GM12891 (cell line): Measurements from ENCODE around the gene PLVAP.

ENCODE experiments used
- DNase-seq: peaks from one replicate; pipeline ENCODE4 v3.0.0; 2011; ENCODE audit warnings: low spot score; ENCODE audit not compliant: insufficient read length
- FAIRE-seq: peaks from 2 replicates; lab custom pipeline; 2011; peaks lifted over from hg19 to GRCh38; lab: Jason Lieb, UNC
- PAX5 ChIP-seq: IDR thresholded peaks from 2 replicates; pipeline ENCODE4 v1.6.1; 2011; ENCODE audit warnings: low read length, moderate library complexity, mild to moderate bottlenecking; ENCODE audit not compliant: insufficient read depth, severe bottlenecking
- POLR2A ChIP-seq: IDR thresholded peaks from 2 replicates; pipeline ENCODE4 v1.6.1; 2011; ENCODE audit warnings: low read depth, low read length, control low read depth
- POLR2AphosphoS5 ChIP-seq: IDR thresholded peaks from 2 replicates; pipeline ENCODE4 v1.6.1; 2011; ENCODE audit warnings: low read depth, low read length, control low read depth
- POU2F2 ChIP-seq: IDR thresholded peaks from 2 replicates; pipeline ENCODE4 v1.6.1; 2011; ENCODE audit warnings: low read depth, mild to moderate bottlenecking, control low read depth, low read length, moderate library complexity
- SPI1 ChIP-seq: IDR thresholded peaks from 2 replicates; pipeline ENCODE4 v1.6.1; 2011; ENCODE audit warnings: low read depth, low read length, control low read depth
- TAF1 ChIP-seq: IDR thresholded peaks from 2 replicates; pipeline ENCODE4 v1.6.1; 2011; ENCODE audit warnings: low read depth, low read length, control low read depth

Gene PLVAP

GRCh38 chr19:17323300-17323963, 53.7 kb downstream of the PLVAP start:
- no peak for FAIRE-seq
- TF ChIP-seq POU2F2 (no peak), TAF1 (no peak), PAX5 (no peak), SPI1 (no peak), POLR2A (no peak), POLR2AphosphoS5 (no peak)
- DNase-seq, result no peak

- no peak for DNase-seq
- no peak for FAIRE-seq
- TF ChIP-seq POU2F2 (no peak), TAF1 (no peak), POLR2AphosphoS5 (no peak), PAX5 (no peak), SPI1 (no peak), POLR2A (no peak)
Measured at GRCh38 chr19:17322854-17323253, 54.3 kb downstream of the PLVAP start.

GRCh38 chr19:17321655-17322489, 55.3 kb downstream of the PLVAP start:
- FAIRE-seq, result no peak
- TF ChIP-seq POU2F2, result no peak
- peak; percentile 47 for TF ChIP-seq POLR2A
- DNase-seq, result no peak

- TF ChIP-seq TAF1 (no peak), POU2F2 (no peak), POLR2AphosphoS5 (no peak), POLR2A (no peak), SPI1 (no peak), PAX5 (no peak)
- no peak for FAIRE-seq
- no peak for DNase-seq
Measured at GRCh38 chr19:17320435-17320834, 56.7 kb downstream of the PLVAP start.

- FAIRE-seq (no peak), DNase-seq (no peak)
- no peak for TF ChIP-seq SPI1
Measured at GRCh38 chr19:17319473-17320238, 57.5 kb downstream of the PLVAP start.

GRCh38 chr19:17318966-17319365, 58.2 kb downstream of the PLVAP start:
- FAIRE-seq, result no peak
- TF ChIP-seq POU2F2, result no peak
- no peak for TF ChIP-seq SPI1
- no peak for TF ChIP-seq TAF1
- no peak for TF ChIP-seq POLR2AphosphoS5
- TF ChIP-seq PAX5, result no peak
- no peak for TF ChIP-seq POLR2A
- DNase-seq, result no peak

GRCh38 chr19:17314007-17314593, 63.0 kb downstream of the PLVAP start:
- no peak for DNase-seq
- no peak for FAIRE-seq
- TF ChIP-seq TAF1, result no peak
- no peak for TF ChIP-seq PAX5
- no peak for TF ChIP-seq POU2F2
- no peak for TF ChIP-seq POLR2A
- no peak for TF ChIP-seq POLR2AphosphoS5
- no peak for TF ChIP-seq SPI1

- TF ChIP-seq PAX5, result no peak
- TF ChIP-seq SPI1, result no peak
- no peak for TF ChIP-seq POU2F2
- TF ChIP-seq TAF1, result no peak
- TF ChIP-seq POLR2AphosphoS5, result no peak
- TF ChIP-seq POLR2A, result no peak
- FAIRE-seq, result no peak
- no peak for DNase-seq
Measured at GRCh38 chr19:17312189-17313113, 64.7 kb downstream of the PLVAP start.
